PC-3 (cell line): Measurements from ENCODE around the gene MPV17L.
"Not testable (repeated sequence)": the region's sequence is repeated elsewhere in the genome, so short reads cannot be mapped to it uniquely, and the experiment has no call there.

Experiments
- CTCF ChIP-seq: fragments of 300-600 bp; sonication (generic); conservative IDR thresholded peaks from 2 replicates; pipeline ENCODE4 v1.5.1; 2017; ENCODE audit warnings: antibody characterized with exemption, low read depth, mild to moderate bottlenecking, low read length
- EZH2 ChIP-seq: fragments of 300-600 bp; sonication (generic); IDR thresholded peaks from one replicate; pipeline ENCODE4 v1.6.1; 2017; ENCODE audit warnings: antibody characterized with exemption, mild to moderate bottlenecking, low read length; ENCODE audit not compliant: unreplicated experiment

GRCh38 chr16:15351251-15351650 lies 44.3 kb upstream of the MPV17L start:
- not testable (repeated sequence) for TF ChIP-seq CTCF, EZH2
